ENCODE measurements around the gene COL24A1. TPM values are rescaled to one million over a fixed set of nuclear protein-coding genes. Genes with fewer than 3 reads are reported as not detected.

The COL24A1 gene
- total and polyA plus RNA-seq, 2 donors (not counting 3 experiments of a cell fraction or from before 2014, with no cell fraction given): 0.03 TPM; not detected in 1

DNA sequence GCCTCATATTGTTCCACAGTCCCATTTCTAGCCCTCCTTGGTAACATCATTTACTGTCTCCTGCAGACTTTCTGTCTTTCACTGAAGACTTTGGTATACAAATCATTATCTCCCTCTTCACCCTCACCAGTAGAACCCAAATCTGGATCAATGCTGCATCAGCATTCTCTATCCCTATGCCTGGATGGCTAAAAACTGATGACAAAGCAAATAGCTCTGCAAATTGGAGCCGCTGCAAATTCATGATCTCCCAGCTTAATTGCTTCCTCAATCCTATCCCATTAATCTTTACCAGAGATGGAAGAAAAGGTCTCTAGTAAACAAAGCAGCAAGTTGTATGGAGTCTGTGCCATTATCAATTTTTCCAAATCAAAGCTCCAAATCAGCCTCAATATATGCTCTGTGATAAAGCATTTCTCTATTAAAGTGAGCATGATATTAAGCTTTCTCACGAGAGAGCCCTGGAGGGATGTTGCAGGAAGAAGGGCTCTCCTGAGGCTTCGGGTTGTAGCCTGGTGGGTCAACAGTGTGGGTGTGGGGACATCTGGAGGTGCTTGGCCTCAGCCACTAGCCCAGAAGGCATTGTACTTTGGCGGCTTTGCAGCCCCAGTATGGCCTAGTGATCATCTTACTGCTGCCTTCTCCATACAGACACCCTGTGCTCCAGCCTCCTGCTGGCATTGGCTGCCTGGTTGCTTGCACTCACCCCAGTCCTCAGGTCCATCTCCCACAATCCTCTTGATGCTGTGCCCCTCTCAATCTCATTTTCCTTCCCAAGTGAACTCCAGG, 46.2 kb upstream of the COL24A1 start:
- no TSS peak for BruUV-seq (replicated peaks)
- ChIA-PET CTCF (no interaction called here), POLR2A (no interaction called here)
- Histone ChIP-seq H4K20me1 (replicated peaks; ENCODE audit: control insufficient read depth, extremely low read depth, insufficient read depth, low read length) (no peaks in the 10 kb centered on the region), H3K9ac (replicated peaks; ENCODE audit: extremely low read depth, insufficient read depth, low read length) (no peak overlapping the region), H3K4me1 (ENCODE audit: control insufficient read depth, extremely low read depth, insufficient read depth, low read length) (no peaks in the 10 kb centered on the region), H3K79me2 (ENCODE audit: control insufficient read depth, insufficient read depth, low read length) (no peaks in the 10 kb centered on the region), H2AFZ (ENCODE audit: low read depth, low read length) (no peak overlapping the region), H3K4me3 (replicated peaks in 1 of 3; ENCODE audit: insufficient read depth in 1 of 3, low read depth in 1 of 3, low read length in 3 of 3) (no peak overlapping the region), H3K9me1 (replicated peaks; ENCODE audit: control insufficient read depth, extremely low read depth, insufficient read depth, low read length) (no peaks in the 10 kb centered on the region), H3K27ac (ENCODE audit: insufficient read depth, low read depth, low read length) (no peak overlapping the region), H3K27me3 (ENCODE audit: control insufficient read depth in 2 of 2, insufficient read depth in 2 of 2, low read length in 2 of 2) (no peaks in the 10 kb centered on the region), H3K9me3 (replicated peaks; ENCODE audit: control insufficient read depth, insufficient read depth, low read length) (no peaks in the 10 kb centered on the region), H3K4me2 (ENCODE audit: insufficient read depth, low read length) (no peak overlapping the region), H3K36me3 (ENCODE audit: control insufficient read depth in 2 of 2, extremely low read depth in 1 of 2, insufficient read depth in 2 of 2, low read length in 2 of 2) (no peaks in the 10 kb centered on the region)
- intact Hi-C loops (cut with micrococcal nuclease) (no loop called here), dilution Hi-C loops (cut with MboI; ENCODE audit: extremely low pct_ligation_motif_present, low sequenced_read_pairs) (no loop called here)
- TF ChIP-seq CTCF (IDR thresholded peaks at IDR 0.05; ENCODE audit: extremely low read depth in 1 of 2, insufficient read depth in 1 of 2, low read depth in 1 of 2, low read length in 2 of 2): no peak
- TF ChIP-seq, protein P1, sequence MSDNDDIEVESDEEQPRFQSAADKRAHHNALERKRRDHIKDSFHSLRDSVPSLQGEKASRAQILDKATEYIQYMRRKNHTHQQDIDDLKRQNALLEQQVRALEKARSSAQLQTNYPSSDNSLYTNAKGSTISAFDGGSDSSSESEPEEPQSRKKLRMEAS (IDR thresholded peaks at IDR 0.05; ENCODE audit: insufficient read depth, insufficient read length): no peak
- TF ChIP-seq POLR2AphosphoS5 (IDR thresholded peaks at IDR 0.05; ENCODE audit: insufficient read depth, low read depth, low read length): no peak
- no peak for TF ChIP-seq JUN (IDR thresholded peaks at IDR 0.05; ENCODE audit: borderline replicate concordance, insufficient read depth, insufficient read length, low read depth)
- TF ChIP-seq MYC (IDR thresholded peaks at IDR 0.05; ENCODE audit: low read depth, low read length): no peak
- no peak for TF ChIP-seq FOS (IDR thresholded peaks at IDR 0.05; ENCODE audit: borderline replicate concordance, insufficient read depth, low read length)
- TF ChIP-seq GATA2 (IDR thresholded peaks at IDR 0.05; ENCODE audit: insufficient read depth, insufficient read length, low read depth, low read length): no peak
- no peak for TF ChIP-seq EZH2 (IDR thresholded peaks at IDR 0.05; ENCODE audit: borderline replicate concordance, low read depth, low read length, severe bottlenecking)
- TF ChIP-seq POLR2A (IDR thresholded peaks at IDR 0.05; ENCODE audit: low read depth, low read length): no peak
- no peak for FAIRE-seq
- no peak for DNase-seq (ENCODE audit: low read depth, low spot score)

Data from endothelial cell of umbilical vein (primary cell).